GM12878 (cell line): ENCODE data around the gene BAG1. TPM values are rescaled to one million over a fixed set of nuclear protein-coding genes. Genes with fewer than 3 reads are reported as not detected.

Source experiments
- BHLHE40 ChIP-seq, 2 experiments: fragments of 450-650 bp in 1 of 2; IDR thresholded peaks; 2 replicates each; pipeline ENCODE4 v1.6.1; 2011 to 2017; ENCODE audit warnings: low read depth in 2 of 2, borderline replicate concordance in 1 of 2, improper control_type of control experiment in 1 of 2, low read length in 1 of 2, mild to moderate bottlenecking in 1 of 2
- EED ChIP-seq: sonication (generic); IDR thresholded peaks from 2 replicates; pipeline ENCODE4 v1.6.1; 2016; ENCODE audit warnings: antibody characterized with exemption, low read depth
- EZH2 ChIP-seq: IDR thresholded peaks from 2 replicates; pipeline ENCODE4 v1.6.1; 2012; ENCODE audit warnings: low read depth, mild to moderate bottlenecking, control low read depth, inconsistent platforms, low read length, borderline replicate concordance; ENCODE audit not compliant: control insufficient read depth
- FOXK2 ChIP-seq: fragments of 450-650 bp; IDR thresholded peaks from 2 replicates; pipeline ENCODE4 v1.6.1; 2017; ENCODE audit warnings: mild to moderate bottlenecking, moderate library complexity
- FOXM1 ChIP-seq: IDR thresholded peaks from 2 replicates; pipeline ENCODE4 v1.6.1; 2012; ENCODE audit warnings: low read depth, mild to moderate bottlenecking, inconsistent platforms, low read length, moderate library complexity
- GATAD2B ChIP-seq: fragments of 450-650 bp; conservative IDR thresholded peaks from 2 replicates; pipeline ENCODE4 v1.6.1; 2017; ENCODE audit warnings: low read depth, mild to moderate bottlenecking, moderate library complexity
- IKZF1 ChIP-seq: fragments of 450-650 bp; conservative IDR thresholded peaks from 2 replicates; pipeline ENCODE4 v1.6.1; 2017; ENCODE audit warnings: antibody characterized with exemption, mild to moderate bottlenecking
- IKZF2 ChIP-seq, 2 experiments: fragments of 450-650 bp; IDR thresholded peaks; 2 replicates each; pipeline ENCODE4 v1.6.1; 2017; ENCODE audit warnings: mild to moderate bottlenecking in 2 of 2, moderate library complexity in 2 of 2
- MTA2 ChIP-seq: fragments of 450-650 bp; IDR thresholded peaks from 2 replicates; pipeline ENCODE4 v1.6.1; 2016; ENCODE audit warnings: low read depth, mild to moderate bottlenecking, moderate library complexity
- MXI1 ChIP-seq: fragments of 150-350 bp; IDR thresholded peaks from 2 replicates; pipeline ENCODE4 v1.6.1; 2011; ENCODE audit warnings: low read depth, mild to moderate bottlenecking, inconsistent platforms, low read length, improper control_type of control experiment
- NFXL1 ChIP-seq: fragments of 450-650 bp; IDR thresholded peaks from 2 replicates; pipeline ENCODE4 v1.6.1; 2017; ENCODE audit warnings: antibody characterized with exemption, mild to moderate bottlenecking, borderline replicate concordance
- NR2C2 ChIP-seq: IDR thresholded peaks from 2 replicates; pipeline ENCODE4 v1.6.1; 2011; ENCODE audit warnings: borderline replicate concordance, low read depth; ENCODE audit not compliant: control insufficient read depth, insufficient read length
- POLR2AphosphoS2 ChIP-seq: IDR thresholded peaks from 2 replicates; pipeline ENCODE4 v1.6.1; 2011; ENCODE audit warnings: low read depth, mild to moderate bottlenecking, low read length, improper control_type of control experiment, moderate library complexity
- SMC3 ChIP-seq: IDR thresholded peaks from 2 replicates; pipeline ENCODE4 v1.6.1; 2011; ENCODE audit warnings: low read length, improper control_type of control experiment, borderline replicate concordance
- SREBF1 ChIP-seq: IDR thresholded peaks from 2 replicates; pipeline ENCODE4 v1.6.1; 2012; ENCODE audit warnings: mild to moderate bottlenecking, low read length
- SRF ChIP-seq, 2 experiments: IDR thresholded peaks; 2 replicates each; pipeline ENCODE4 v1.6.1; 2011; ENCODE audit warnings: low read depth in 2 of 2, low read length in 2 of 2, mild to moderate bottlenecking in 1 of 2, moderate library complexity in 1 of 2
- ZNF24 ChIP-seq: fragments of 450-650 bp; IDR thresholded peaks from 2 replicates; pipeline ENCODE4 v1.6.1; 2017; ENCODE audit warnings: antibody characterized with exemption, mild to moderate bottlenecking
- ZNF274 ChIP-seq: IDR thresholded peaks from one replicate; pipeline ENCODE4 v1.8.0; 2011; ENCODE audit not compliant: insufficient read length, insufficient read depth
- ZNF622 ChIP-seq: fragments of 450-650 bp; IDR thresholded peaks from 2 replicates; pipeline ENCODE4 v1.6.1; 2017; ENCODE audit warnings: mild to moderate bottlenecking, inconsistent platforms
- ZZZ3 ChIP-seq: IDR thresholded peaks from 2 replicates; pipeline ENCODE4 v1.6.1; 2011; ENCODE audit warnings: low read depth; ENCODE audit not compliant: control insufficient read depth, insufficient read length
- polyA plus RNA-seq, 11 experiments: library from polyadenylated mRNA; depleted of rRNA in 4 of 11; unstranded in 6 of 11; stranded (reverse) in 5 of 11; fragments of >200 nt; fragmentation: Nextera tagmentation in 4 of 11; fragmentation: Illumina TruSeq in 1 of 11; extraction: Ambion mirVana in 4 of 11; extraction: Trizol in 1 of 11; gene quantifications; 1 replicate in 1 of 11; 2 replicates in 10 of 11; pipeline versions ENCODE4 v1.2.1 to v1.2.3, GENCODE V29; 2011 to 2016; ENCODE audit warnings: inconsistent platforms in 2 of 11, missing spikeins in 2 of 11, low read depth in 1 of 11
- total RNA-seq, 4 experiments: library from RNA; depleted of rRNA in 3 of 4; stranded (reverse); fragments of >200 nt in 3 of 4; fragmentation: Illumina TruSeq in 1 of 4; extraction: Trizol in 1 of 4; gene quantifications; 2 replicates each; pipeline versions ENCODE4 v1.2.1 to v1.2.3, GENCODE V29; 2013 to 2021
- TF ChIP-seq, protein P1 (sequence below): IDR thresholded peaks from 2 replicates; pipeline ENCODE4 v1.6.1; 2012; ENCODE audit warnings: low read depth, low read length, improper control_type of control experiment
- TF ChIP-seq, protein P2 (sequence below): fragments of 450-650 bp; IDR thresholded peaks from 2 replicates; pipeline ENCODE4 v1.6.1; 2017; ENCODE audit warnings: mild to moderate bottlenecking
- TF ChIP-seq, protein P3 (sequence below): fragments of 450-650 bp; IDR thresholded peaks from 2 replicates; pipeline ENCODE4 v1.6.1; 2017; ENCODE audit warnings: mild to moderate bottlenecking, moderate library complexity

Gene BAG1
- total and polyA plus RNA-seq, 10 of the 15 experiments (the other 5 are each of a cell fraction or from before 2014, with no cell fraction given), result 11.6 to 135 (median 68.9) TPM

DNA sequence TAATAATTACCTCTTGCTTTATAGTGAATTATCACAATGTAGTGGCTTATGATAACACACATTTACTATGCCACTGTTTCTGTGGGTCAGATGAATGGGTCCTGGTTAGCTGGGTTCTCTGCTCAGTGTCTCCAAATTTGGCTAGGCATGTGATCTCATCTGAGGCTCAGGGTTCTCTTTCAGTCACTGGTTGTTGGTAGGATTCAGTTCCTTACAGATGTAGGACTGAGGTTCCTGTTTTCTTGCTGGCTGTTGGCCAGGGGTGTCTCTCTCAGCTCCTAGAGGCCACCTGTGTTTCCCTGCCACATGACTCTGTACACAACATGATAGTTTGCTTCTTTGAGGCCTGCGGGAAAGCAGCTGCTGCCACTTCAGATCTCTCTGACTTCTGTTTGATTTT is 32.9 kb upstream of the BAG1 start (continued):
- TF ChIP-seq BHLHE40 (IDR thresholded peaks at IDR 0.05; ENCODE audit: borderline replicate concordance in 1 of 2, low read depth in 2 of 2, low read length in 1 of 2), result peak; percentile 71 to 76
- TF ChIP-seq IKZF2 (IDR thresholded peaks at IDR 0.05), result peak; percentile 59 to 68; a peak in 2 of 4 replicates
- TF ChIP-seq SRF (IDR thresholded peaks at IDR 0.05; ENCODE audit: low read depth in 2 of 2, low read length in 2 of 2), result peak in 1 of 2 experiments; percentile 88; a peak in 2 of 4 replicates
- TF ChIP-seq ZNF622, result no peak
- no peak for TF ChIP-seq ZNF274
- no peak for TF ChIP-seq FOXK2
- TF ChIP-seq ZNF24, result no peak
- no peak for TF ChIP-seq GATAD2B
- TF ChIP-seq SREBF1, result no peak
- no peak for TF ChIP-seq NFXL1
- TF ChIP-seq EZH2, result no peak
- peak; percentile 93 for TF ChIP-seq MXI1
- TF ChIP-seq, protein P1, sequence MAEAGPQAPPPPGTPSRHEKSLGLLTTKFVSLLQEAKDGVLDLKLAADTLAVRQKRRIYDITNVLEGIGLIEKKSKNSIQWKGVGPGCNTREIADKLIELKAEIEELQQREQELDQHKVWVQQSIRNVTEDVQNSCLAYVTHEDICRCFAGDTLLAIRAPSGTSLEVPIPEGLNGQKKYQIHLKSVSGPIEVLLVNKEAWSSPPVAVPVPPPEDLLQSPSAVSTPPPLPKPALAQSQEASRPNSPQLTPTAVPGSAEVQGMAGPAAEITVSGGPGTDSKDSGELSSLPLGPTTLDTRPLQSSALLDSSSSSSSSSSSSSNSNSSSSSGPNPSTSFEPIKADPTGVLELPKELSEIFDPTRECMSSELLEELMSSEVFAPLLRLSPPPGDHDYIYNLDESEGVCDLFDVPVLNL, result no peak
- no peak for TF ChIP-seq SMC3
- peak; percentile 62; the same call in 1 of the 2 replicates for TF ChIP-seq IKZF1
- TF ChIP-seq POLR2AphosphoS2, result no peak
- TF ChIP-seq, protein P2, sequence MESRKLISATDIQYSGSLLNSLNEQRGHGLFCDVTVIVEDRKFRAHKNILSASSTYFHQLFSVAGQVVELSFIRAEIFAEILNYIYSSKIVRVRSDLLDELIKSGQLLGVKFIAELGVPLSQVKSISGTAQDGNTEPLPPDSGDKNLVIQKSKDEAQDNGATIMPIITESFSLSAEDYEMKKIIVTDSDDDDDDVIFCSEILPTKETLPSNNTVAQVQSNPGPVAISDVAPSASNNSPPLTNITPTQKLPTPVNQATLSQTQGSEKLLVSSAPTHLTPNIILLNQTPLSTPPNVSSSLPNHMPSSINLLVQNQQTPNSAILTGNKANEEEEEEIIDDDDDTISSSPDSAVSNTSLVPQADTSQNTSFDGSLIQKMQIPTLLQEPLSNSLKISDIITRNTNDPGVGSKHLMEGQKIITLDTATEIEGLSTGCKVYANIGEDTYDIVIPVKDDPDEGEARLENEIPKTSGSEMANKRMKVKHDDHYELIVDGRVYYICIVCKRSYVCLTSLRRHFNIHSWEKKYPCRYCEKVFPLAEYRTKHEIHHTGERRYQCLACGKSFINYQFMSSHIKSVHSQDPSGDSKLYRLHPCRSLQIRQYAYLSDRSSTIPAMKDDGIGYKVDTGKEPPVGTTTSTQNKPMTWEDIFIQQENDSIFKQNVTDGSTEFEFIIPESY, result no peak
- TF ChIP-seq NR2C2, result no peak
- no peak for TF ChIP-seq ZZZ3
- no peak for TF ChIP-seq FOXM1
- TF ChIP-seq EED, result peak; percentile 43; the same call in 1 of the 2 replicates
- TF ChIP-seq, protein P3, sequence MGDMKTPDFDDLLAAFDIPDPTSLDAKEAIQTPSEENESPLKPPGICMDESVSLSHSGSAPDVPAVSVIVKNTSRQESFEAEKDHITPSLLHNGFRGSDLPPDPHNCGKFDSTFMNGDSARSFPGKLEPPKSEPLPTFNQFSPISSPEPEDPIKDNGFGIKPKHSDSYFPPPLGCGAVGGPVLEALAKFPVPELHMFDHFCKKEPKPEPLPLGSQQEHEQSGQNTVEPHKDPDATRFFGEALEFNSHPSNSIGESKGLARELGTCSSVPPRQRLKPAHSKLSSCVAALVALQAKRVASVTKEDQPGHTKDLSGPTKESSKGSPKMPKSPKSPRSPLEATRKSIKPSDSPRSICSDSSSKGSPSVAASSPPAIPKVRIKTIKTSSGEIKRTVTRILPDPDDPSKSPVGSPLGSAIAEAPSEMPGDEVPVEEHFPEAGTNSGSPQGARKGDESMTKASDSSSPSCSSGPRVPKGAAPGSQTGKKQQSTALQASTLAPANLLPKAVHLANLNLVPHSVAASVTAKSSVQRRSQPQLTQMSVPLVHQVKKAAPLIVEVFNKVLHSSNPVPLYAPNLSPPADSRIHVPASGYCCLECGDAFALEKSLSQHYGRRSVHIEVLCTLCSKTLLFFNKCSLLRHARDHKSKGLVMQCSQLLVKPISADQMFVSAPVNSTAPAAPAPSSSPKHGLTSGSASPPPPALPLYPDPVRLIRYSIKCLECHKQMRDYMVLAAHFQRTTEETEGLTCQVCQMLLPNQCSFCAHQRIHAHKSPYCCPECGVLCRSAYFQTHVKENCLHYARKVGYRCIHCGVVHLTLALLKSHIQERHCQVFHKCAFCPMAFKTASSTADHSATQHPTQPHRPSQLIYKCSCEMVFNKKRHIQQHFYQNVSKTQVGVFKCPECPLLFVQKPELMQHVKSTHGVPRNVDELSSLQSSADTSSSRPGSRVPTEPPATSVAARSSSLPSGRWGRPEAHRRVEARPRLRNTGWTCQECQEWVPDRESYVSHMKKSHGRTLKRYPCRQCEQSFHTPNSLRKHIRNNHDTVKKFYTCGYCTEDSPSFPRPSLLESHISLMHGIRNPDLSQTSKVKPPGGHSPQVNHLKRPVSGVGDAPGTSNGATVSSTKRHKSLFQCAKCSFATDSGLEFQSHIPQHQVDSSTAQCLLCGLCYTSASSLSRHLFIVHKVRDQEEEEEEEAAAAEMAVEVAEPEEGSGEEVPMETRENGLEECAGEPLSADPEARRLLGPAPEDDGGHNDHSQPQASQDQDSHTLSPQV, result no peak
- TF ChIP-seq MTA2, result no peak
